Testis (tissue), 2 donors: Measurements from ENCODE around the gene ZNF236.

ENCODE experiments used
- CTCF ChIP-seq, 3 experiments: fragments of 450-650 bp in 2 of 3; fragments of 200-600 bp in 1 of 3; sonication (generic) in 1 of 3; IDR thresholded peaks; one replicate each; pipeline ENCODE4 v1.5.1; 2016 to 2019; ENCODE audit warnings: antibody characterized with exemption in 3 of 3, mild to moderate bottlenecking in 2 of 3, moderate library complexity in 1 of 3
- POLR2A ChIP-seq: fragments of 450-650 bp; IDR thresholded peaks from one replicate; pipeline ENCODE4 v1.6.1; 2017; ENCODE audit warnings: antibody characterized with exemption, mild to moderate bottlenecking, moderate library complexity

- TF ChIP-seq POLR2A (no peak), CTCF (IDR thresholded peaks at IDR 0.05) (no peak)
Measured at GRCh38 chr18:77012120-77012519, 189.8 kb downstream of the ZNF236 start.
